HL-60/S4 treated with retinoic acid at 250 ng/mL for 4 days and 3 days (cell line): ENCODE results near the gene IGFBP2.

Source experiments
- in situ Hi-C: fragments of 300-500 bp; cut with MboI; formaldehyde crosslinking; loops from 2 replicates; pipeline ENCODE4 v1.7.0; 2022; ENCODE audit warnings: low sequenced_read_pairs

The IGFBP2 gene

DNA sequence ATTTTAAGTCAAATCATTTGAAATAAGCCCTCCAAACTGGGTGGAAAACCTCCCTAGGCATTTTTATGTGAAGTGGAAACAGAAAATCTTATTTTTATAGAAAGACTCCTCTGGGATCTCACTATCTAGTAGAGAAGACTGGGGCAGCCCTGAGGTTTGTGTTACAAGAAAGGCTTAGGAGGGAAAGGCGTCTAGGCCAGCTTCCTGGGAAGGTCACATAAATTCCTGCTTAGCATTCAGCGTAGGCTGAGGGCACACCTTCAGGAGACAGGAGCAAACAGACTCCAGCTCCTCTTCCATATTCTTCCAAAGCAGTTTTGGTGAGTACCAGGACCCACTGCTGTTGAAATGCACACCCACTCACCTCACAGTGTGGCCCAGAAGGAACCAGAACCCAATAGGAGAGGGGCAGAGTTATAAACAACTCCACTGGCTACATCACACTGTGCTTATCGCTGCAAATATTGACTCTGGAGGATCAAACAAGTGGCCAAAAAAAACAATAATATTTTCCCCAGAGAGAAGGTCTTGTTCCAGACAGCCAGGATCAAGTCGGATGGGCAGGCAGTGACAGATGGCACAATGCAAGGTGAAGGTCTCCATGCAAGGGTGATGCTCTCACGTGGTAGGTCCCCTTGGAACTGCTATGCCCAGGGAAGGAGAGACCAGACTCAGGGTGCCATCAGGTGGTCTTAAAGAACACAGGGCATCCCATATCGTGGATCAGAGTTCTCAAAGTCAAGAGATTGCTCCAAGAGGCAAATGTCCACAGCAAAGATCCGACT, 17.7 kb upstream of the IGFBP2 start:
- in situ Hi-C loops: no loop called here

GRCh38 chr2:216616083-216616678, 17.0 kb upstream of the IGFBP2 start:
- in situ Hi-C loops: no loop called here

DNA sequence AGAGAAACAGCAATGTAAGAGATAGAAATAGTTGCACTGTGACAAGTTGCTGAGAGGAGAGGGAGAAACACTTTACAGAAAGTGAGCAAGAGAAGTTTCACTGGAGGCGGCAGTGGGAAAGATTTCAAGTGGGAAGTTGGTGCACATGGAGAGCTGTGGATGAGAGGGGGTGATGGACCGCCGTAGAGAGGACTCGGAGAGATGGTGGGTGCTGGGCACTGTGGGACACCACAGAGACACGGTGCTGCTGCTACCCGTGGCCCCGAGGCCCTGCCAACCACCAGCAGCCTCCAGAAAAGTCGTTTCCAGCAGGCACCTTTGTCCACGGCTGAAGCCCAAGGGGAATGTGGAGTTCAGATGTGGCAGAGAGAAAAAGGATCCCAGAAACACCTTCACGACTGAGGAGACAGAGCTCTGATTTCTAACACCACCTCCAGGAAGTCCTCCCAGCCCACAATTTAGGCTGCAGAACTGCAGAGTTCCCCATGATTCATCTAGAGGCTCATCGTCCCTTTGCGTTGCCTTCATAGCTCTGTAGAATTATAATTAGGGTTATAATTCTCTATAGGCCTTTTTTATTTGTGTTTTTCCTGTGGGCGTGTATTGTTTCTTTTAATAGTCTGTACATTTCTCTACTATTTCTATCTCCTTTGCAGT, 15.9 kb upstream of the IGFBP2 start:
- in situ Hi-C loops: no loop called here

DNA sequence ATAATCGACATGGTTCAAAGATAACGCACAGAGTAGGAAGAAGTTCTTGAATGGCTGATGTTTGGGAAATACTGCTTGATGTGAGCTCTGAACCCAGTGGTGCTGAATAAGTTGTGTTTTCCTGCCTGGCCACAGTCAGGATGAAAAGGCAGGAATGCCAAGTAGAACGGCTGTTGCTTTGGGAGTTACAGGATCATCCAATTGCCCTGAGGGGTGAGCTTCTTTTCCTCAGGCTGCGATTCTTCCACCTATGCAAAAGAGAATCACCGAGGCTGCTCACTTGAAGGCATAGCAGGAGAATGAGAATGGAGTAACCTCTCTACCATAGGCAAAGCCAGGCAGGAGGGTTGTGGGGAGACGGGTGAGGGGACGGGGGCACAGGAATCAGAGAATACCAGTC, 14.4 kb upstream of the IGFBP2 start:
- in situ Hi-C loops: no loop called here

GRCh38 chr2:216619411-216620393, 13.5 kb upstream of the IGFBP2 start:
- in situ Hi-C loops: no loop called here

GRCh38 chr2:216620786-216621185, 12.4 kb upstream of the IGFBP2 start:
- in situ Hi-C loops: no loop called here

DNA sequence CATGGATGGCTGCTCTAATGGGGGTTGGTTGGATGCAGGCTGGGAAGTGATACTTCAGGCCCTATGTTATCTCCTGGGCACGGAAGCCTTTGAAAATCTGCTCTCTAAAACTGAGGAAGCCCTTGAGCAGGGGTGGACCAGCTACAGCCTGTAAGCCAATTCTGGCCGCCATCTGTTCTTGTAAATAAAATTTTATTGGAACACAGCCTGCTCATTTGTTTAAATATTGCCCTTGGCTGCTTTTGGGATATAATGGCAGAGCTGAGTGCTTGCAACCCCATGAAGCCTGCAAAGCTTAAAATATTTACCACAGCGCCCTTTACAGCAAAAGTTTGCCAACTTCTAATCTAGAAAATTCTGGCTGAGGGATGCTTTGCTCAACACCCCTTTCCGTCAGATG, 11.9 kb upstream of the IGFBP2 start:
- in situ Hi-C loops: no loop called here

DNA sequence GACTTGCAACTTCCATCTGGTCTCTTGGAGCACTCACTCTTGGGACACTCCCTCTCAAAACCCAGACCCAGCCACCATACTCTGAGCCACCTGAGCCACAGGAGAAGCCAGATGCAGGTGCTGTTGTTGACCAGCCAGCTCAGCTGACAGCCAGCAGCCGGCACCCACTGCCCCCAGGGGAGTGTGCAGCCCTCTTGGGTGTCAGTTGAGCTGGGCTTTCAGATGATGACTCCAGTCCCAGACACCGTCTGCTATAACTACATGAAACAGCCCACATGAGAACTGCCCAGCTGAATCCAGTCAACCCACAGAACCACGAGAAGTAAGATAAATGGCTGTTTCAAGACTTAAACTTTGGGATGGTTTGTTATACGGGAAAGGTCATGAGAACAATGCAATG, 10.7 kb upstream of the IGFBP2 start:
- in situ Hi-C loops: no loop called here

- in situ Hi-C loops: no loop called here
Observed at GRCh38 chr2:216624251-216624650, 9.0 kb upstream of the IGFBP2 start.

DNA sequence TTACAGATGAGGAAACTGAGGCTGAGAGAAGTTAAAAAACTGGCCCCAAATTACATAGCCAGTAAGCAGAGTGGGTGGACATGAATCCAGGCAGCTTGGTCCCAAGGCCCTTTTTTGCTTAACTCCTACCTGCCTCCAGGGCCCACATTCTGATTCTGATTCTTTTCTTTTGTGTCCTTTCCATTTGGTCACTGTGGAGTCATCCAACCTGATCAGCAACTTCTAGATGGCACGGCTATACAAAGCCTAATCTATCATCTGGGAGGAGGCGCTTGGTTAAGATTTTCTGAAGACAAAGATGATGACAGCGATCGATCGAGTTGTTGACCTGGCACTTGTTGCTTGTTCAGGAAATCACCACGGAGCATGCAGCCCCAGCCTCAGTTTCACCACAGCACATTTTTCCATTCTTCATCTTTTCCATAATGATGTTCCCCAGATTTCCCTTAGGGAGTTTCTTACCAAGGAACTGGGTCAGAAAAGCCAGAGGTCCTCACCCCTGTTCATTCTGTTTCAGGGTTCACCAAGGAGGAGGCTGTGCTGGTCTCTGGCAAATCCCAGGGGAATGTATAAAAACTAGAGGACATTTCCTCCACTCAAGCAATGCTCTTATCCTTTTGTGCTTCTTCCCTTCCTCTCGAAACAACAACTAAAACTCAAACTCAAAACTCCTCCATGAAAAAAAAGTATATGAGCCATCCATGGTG, 6.9 kb upstream of the IGFBP2 start:
- in situ Hi-C loops: no loop called here

- in situ Hi-C loops: no loop called here
Observed at GRCh38 chr2:216626875-216627245, 6.4 kb upstream of the IGFBP2 start.

GRCh38 chr2:216629784-216630183, 3.4 kb upstream of the IGFBP2 start:
- in situ Hi-C loops: no loop called here

GRCh38 chr2:216632346-216632951, 771 bp upstream of the IGFBP2 start:
- in situ Hi-C loops: no loop called here

DNA sequence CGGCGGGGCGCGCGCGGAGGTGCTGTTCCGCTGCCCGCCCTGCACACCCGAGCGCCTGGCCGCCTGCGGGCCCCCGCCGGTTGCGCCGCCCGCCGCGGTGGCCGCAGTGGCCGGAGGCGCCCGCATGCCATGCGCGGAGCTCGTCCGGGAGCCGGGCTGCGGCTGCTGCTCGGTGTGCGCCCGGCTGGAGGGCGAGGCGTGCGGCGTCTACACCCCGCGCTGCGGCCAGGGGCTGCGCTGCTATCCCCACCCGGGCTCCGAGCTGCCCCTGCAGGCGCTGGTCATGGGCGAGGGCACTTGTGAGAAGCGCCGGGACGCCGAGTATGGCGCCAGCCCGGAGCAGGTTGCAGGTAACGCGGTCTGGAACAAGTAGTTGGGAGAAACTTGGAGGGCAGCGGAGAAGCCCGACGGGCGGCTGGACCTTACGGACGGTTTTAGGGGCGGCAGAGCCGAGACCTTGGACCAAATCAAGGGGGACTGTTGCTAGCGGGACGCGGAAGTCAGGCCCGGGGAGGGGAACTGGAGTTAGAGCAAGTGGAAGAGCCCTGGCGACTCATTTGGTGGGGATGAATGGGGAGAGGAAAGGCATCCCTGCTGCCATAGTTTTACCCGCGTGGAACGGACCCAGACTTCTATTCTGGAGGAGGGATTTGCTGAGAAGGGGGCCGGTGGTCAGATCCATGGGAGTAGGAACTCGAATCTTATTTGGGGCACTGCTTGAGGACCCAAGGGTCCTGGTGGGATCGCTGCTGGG, 573 bp downstream of the IGFBP2 start:
- in situ Hi-C loops: no loop called here

DNA sequence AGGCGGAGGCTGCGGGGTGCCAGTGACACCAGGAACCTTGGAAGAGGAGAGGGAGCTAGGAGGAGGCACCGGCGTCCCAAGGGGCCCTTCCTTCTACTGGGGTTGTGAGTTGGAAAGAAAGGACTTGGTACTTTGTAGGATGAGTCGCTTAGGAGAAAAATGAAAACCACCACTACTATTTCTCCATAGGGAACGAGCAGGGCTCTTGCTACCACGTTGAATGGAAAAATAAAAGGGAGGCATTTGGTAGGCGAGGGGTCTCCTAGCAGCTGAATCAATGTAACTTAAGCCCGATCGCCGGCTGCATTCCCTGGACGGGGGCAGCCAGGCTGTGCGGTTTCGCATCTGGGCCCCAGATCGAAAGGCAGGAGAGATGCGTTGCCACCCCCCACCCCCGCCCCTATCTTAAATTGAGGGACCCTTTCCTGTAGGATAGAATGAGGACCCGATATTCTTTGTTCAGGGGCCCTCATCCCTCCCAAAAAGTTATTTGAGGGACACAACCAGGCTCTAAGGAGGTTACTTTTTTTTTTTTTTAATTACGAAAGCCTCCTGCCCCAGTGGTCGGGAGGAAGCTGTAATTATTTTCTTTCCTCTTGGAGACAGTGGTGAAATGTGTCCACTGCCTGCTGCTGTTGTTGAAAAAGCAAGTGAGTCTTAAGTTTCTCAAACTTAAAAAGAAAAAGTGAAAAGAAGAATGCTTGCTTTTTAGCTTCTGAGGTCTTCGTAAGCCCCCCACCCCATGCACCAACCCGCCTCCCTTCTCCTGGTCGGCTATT, 1.3 kb downstream of the IGFBP2 start:
- in situ Hi-C loops: no loop called here

- in situ Hi-C loops: no loop called here
Observed at GRCh38 chr2:216635171-216635570, 2.0 kb downstream of the IGFBP2 start.

- in situ Hi-C loops: no loop called here
Observed at GRCh38 chr2:216635701-216636550, 2.7 kb downstream of the IGFBP2 start.
